Measurements from ENCODE around the gene GMNN. TPM values are rescaled to one million over a fixed set of nuclear protein-coding genes. Genes with fewer than 3 reads are reported as not detected.

The GMNN gene
- total and polyA plus RNA-seq, 2 donors (not counting 1 experiment from before 2014, with no cell fraction given), result 3.8 to 7.3 TPM

DNA sequence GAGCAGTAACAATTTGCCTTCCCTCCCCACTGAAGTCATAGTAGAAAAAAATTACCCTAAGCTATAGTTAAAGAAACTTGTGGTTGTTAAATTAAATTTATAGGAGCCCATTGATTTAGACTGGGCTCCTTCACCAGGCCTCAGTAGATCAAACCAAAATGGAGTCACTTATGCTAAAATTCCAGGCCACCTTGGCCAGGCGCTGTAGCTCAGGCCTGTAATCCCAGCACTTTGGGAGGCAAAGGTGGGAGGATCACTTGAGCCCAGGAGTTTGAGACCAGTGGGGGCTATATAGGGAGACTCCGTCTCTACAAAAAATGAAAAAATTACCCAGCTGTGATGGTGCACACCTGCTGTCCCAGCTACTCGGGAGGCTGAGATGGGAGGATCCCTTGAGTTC, 15.0 kb upstream of the GMNN start:
- CTCF ChIA-PET, result interaction anchor here (0.6 to 1.6 kb wide), 2 partner anchors 175 to 177 kb away, joined by 3 read pairs; no protein-coding TSS in a partner anchor
- H3K4me1 Mint-ChIP-seq, result peaks cover 4% of the 10 kb centered on the region
- Histone ChIP-seq H3K9me3 (ENCODE audit: control extremely low read depth in 1 of 3, control insufficient read depth in 2 of 3, insufficient read depth in 1 of 3, low read length in 2 of 3) (peaks cover 0 to 6% (median 0%) of the 10 kb centered on the region in 3 donors), H3K4me1 (ENCODE audit: control insufficient read depth in 2 of 2, insufficient read depth in 2 of 2, low read length in 2 of 2) (no peaks in the 10 kb centered on the region), H3K79me2 (ENCODE audit: control insufficient read depth, insufficient read depth, low read length) (no peaks in the 10 kb centered on the region), H3K27ac (ENCODE audit: low read length in 2 of 2) (no peak overlapping the region), H2AFZ (ENCODE audit: insufficient read depth, low read depth, low read length, poor library complexity, severe bottlenecking) (no peak overlapping the region), H3K4me2 (replicated peaks; ENCODE audit: low read depth, low read length, poor library complexity, severe bottlenecking) (no peak overlapping the region), H3K4me3 (ENCODE audit: control extremely low read depth in 1 of 5, extremely low read depth in 1 of 5, insufficient read depth in 1 of 5, low read depth in 2 of 5, low read length in 4 of 5) (no peak overlapping the region), H3K9ac (ENCODE audit: low read length) (no peak overlapping the region), H4K20me1 (ENCODE audit: control insufficient read depth, insufficient read depth, low read length, poor library complexity, severe bottlenecking) (no peaks in the 10 kb centered on the region), H3K36me3 (replicated peaks in 1 of 2; ENCODE audit: control extremely low read depth in 1 of 2, control insufficient read depth in 1 of 2, extremely low read depth in 1 of 2, insufficient read depth in 2 of 2, low read length in 1 of 2) (no peaks in the 10 kb centered on the region), H3K27me3 (replicated peaks in 1 of 4; ENCODE audit: control extremely low read depth in 1 of 4, control insufficient read depth in 3 of 4, insufficient read depth in 4 of 4, low read length in 3 of 4) (no peaks in the 10 kb centered on the region)
- no peak for ATAC-seq (ENCODE audit: low read depth)
- TF ChIP-seq, protein P1, sequence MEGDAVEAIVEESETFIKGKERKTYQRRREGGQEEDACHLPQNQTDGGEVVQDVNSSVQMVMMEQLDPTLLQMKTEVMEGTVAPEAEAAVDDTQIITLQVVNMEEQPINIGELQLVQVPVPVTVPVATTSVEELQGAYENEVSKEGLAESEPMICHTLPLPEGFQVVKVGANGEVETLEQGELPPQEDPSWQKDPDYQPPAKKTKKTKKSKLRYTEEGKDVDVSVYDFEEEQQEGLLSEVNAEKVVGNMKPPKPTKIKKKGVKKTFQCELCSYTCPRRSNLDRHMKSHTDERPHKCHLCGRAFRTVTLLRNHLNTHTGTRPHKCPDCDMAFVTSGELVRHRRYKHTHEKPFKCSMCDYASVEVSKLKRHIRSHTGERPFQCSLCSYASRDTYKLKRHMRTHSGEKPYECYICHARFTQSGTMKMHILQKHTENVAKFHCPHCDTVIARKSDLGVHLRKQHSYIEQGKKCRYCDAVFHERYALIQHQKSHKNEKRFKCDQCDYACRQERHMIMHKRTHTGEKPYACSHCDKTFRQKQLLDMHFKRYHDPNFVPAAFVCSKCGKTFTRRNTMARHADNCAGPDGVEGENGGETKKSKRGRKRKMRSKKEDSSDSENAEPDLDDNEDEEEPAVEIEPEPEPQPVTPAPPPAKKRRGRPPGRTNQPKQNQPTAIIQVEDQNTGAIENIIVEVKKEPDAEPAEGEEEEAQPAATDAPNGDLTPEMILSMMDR (IDR thresholded peaks at IDR 0.05), result no peak
- no peak for TF ChIP-seq EZH2 (IDR thresholded peaks at IDR 0.05; ENCODE audit: borderline replicate concordance, insufficient read depth, low read depth, low read length, poor library complexity, severe bottlenecking)
- POLR2A ChIA-PET, result interaction anchor here (0.6 kb wide), 1 partner anchor 85 kb away, joined by 3 read pairs; no protein-coding TSS in a partner anchor
- WGBS (ENCODE audit: insufficient coverage), result 97% methylated on average over 3 of the region's 3 CpGs
- H3K27me3 Mint-ChIP-seq, result no peaks in the 10 kb centered on the region
- intact Hi-C loops (cut with micrococcal nuclease), result no loop called here
- no peak for DNase-seq
- no peaks in the 10 kb centered on the region for H3K9me3 Mint-ChIP-seq (ENCODE audit: insufficient read depth)
- H3K4me3 Mint-ChIP-seq, result no peak overlapping the region
- no peak overlapping the region for H3K27ac Mint-ChIP-seq

DNA sequence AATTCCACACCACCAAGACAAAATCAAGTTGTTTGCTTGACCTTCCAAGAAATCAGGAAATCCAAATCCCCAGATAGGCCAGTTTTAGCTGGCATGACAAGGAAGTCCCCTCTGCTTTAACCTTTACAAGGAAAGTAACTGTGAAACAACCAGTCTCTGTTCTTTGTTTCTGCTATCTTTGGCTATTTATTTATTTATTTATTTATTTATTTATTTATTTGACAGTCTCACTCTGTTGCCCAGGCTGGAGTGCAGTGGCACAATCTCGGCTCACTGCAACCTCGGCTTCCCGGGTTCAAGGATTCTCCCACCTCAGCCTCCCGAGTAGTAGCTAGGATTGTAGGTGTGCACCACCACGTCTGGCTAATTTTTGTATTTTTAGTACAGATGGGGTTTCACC, 14.5 kb upstream of the GMNN start:
- ATAC-seq (ENCODE audit: low read depth), result no peak
- H3K36me3 ChIP-seq (replicated peaks in 1 of 2; ENCODE audit: control extremely low read depth in 1 of 2, control insufficient read depth in 1 of 2, extremely low read depth in 1 of 2, insufficient read depth in 2 of 2, low read length in 1 of 2), result no peaks in the 10 kb centered on the region
- H3K4me1 ChIP-seq (ENCODE audit: control insufficient read depth in 2 of 2, insufficient read depth in 2 of 2, low read length in 2 of 2), result no peaks in the 10 kb centered on the region
- 83% methylated on average over 4 of the region's 5 CpGs for WGBS (ENCODE audit: insufficient coverage)
- Mint-ChIP-seq H3K4me3 (no peak overlapping the region), H3K4me1 (peaks cover 4% of the 10 kb centered on the region), H3K27me3 (no peaks in the 10 kb centered on the region), H3K9me3 (ENCODE audit: insufficient read depth) (no peaks in the 10 kb centered on the region), H3K27ac (no peak overlapping the region)
- intact Hi-C loops (cut with micrococcal nuclease), result no loop called here
- H2AFZ ChIP-seq (ENCODE audit: insufficient read depth, low read depth, low read length, poor library complexity, severe bottlenecking), result no peak overlapping the region
- no peak overlapping the region for H3K9ac ChIP-seq (ENCODE audit: low read length)
- H3K27me3 ChIP-seq (replicated peaks in 1 of 4; ENCODE audit: control extremely low read depth in 1 of 4, control insufficient read depth in 3 of 4, insufficient read depth in 4 of 4, low read length in 3 of 4), result no peaks in the 10 kb centered on the region
- ChIA-PET POLR2A (interaction anchor here (0.6 kb wide), 1 partner anchor 85 kb away, joined by 3 read pairs; no protein-coding TSS in a partner anchor), CTCF (interaction anchor here (0.6 kb wide), 1 partner anchor 178 kb away, joined by 3 read pairs; no protein-coding TSS in a partner anchor)
- no peak for DNase-seq
- no peak overlapping the region for H3K4me2 ChIP-seq (replicated peaks; ENCODE audit: low read depth, low read length, poor library complexity, severe bottlenecking)
- no peak for TF ChIP-seq EZH2 (IDR thresholded peaks at IDR 0.05; ENCODE audit: borderline replicate concordance, insufficient read depth, low read depth, low read length, poor library complexity, severe bottlenecking)
- TF ChIP-seq, protein P1 (IDR thresholded peaks at IDR 0.05), result no peak
- no peak overlapping the region for H3K27ac ChIP-seq (ENCODE audit: low read length in 2 of 2)
- no peaks in the 10 kb centered on the region for H3K79me2 ChIP-seq (ENCODE audit: control insufficient read depth, insufficient read depth, low read length)
- no peak overlapping the region for H3K4me3 ChIP-seq (ENCODE audit: control extremely low read depth in 1 of 5, extremely low read depth in 1 of 5, insufficient read depth in 1 of 5, low read depth in 2 of 5, low read length in 4 of 5)
- H4K20me1 ChIP-seq (ENCODE audit: control insufficient read depth, insufficient read depth, low read length, poor library complexity, severe bottlenecking), result no peaks in the 10 kb centered on the region
- H3K9me3 ChIP-seq (ENCODE audit: control extremely low read depth in 1 of 3, control insufficient read depth in 2 of 3, insufficient read depth in 1 of 3, low read length in 2 of 3), result peaks cover 0 to 6% (median 0%) of the 10 kb centered on the region in 3 donors
